RWPE1 (cell line): ENCODE measurements around the gene SLC19A1.
"Not testable (repeated sequence)": the region's sequence is repeated elsewhere in the genome, so short reads cannot be mapped to it uniquely, and the experiment has no call there.

Experiments used
- CTCF ChIA-PET: fragments of 350-600 bp; sonication (Branson Sonifier 250); formaldehyde crosslinking; extraction: SDS; loops from one replicate; lab custom pipeline; 2021; lab: Yijun Ruan, JAX
- POLR2A ChIA-PET: fragments of 400-600 bp; formaldehyde crosslinking; extraction: SDS; loops from one replicate; lab custom pipeline; 2020; ENCODE audit warnings: antibody characterized with exemption; ENCODE audit not compliant: low non-redundant PET; lab: Yijun Ruan, JAX
- DNase-seq: peaks from one replicate; pipeline ENCODE4 v3.0.0; 2012; ENCODE audit warnings: low spot score
- H3K27ac ChIP-seq: fragments of 450-650 bp; 2 replicates; pipeline ENCODE4 v1.5.1; 2017
- TF ChIP-seq, protein P1 (sequence below): fragments of 450-650 bp; conservative IDR thresholded peaks from 2 replicates; pipeline ENCODE4 v1.5.1; 2017; ENCODE audit warnings: low read depth, mild to moderate bottlenecking

Gene SLC19A1

DNA sequence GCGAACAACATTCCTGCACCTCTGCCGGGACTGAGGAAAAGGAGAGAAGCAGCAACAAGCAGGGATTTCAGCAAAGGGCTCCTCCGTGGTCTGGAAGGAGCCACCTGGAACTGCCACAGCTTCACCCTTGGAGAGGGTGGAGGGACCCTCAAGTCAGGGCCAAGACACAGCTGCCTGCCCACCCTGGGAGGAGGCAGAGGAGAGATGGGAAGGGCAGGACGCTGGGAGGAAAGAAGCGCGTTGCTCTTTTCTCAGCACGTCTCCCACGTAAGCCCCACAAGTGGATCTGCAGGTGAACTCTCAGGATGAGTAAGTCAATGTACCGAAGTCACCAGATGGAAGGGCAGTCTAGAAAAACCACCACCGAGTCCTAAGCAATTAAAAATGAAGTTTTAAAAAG is 39.6 kb downstream of the SLC19A1 start:
- ChIA-PET POLR2A (no interaction called here), CTCF (no interaction called here)
- no peak overlapping the region for H3K27ac ChIP-seq
- TF ChIP-seq, protein P1, sequence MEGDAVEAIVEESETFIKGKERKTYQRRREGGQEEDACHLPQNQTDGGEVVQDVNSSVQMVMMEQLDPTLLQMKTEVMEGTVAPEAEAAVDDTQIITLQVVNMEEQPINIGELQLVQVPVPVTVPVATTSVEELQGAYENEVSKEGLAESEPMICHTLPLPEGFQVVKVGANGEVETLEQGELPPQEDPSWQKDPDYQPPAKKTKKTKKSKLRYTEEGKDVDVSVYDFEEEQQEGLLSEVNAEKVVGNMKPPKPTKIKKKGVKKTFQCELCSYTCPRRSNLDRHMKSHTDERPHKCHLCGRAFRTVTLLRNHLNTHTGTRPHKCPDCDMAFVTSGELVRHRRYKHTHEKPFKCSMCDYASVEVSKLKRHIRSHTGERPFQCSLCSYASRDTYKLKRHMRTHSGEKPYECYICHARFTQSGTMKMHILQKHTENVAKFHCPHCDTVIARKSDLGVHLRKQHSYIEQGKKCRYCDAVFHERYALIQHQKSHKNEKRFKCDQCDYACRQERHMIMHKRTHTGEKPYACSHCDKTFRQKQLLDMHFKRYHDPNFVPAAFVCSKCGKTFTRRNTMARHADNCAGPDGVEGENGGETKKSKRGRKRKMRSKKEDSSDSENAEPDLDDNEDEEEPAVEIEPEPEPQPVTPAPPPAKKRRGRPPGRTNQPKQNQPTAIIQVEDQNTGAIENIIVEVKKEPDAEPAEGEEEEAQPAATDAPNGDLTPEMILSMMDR: no peak
- DNase-seq: no peak

DNA sequence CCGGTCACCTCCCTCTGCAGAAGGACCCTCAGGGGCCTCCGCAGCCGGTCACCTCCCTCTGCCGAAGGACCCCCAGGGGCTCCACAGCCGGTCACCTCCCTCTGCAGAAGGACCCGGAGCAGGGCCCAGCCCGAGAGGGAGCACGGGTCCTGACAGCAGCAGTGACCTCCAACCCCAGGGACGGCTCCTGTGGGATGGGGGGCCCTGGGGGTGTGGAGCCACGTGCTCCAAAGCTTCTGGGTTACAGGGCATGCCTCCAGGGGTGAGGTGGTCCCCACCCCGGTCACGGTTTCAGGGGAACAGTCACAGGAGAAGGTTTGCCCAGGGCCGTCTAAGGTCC is 40.3 kb downstream of the SLC19A1 start:
- ChIA-PET POLR2A (no interaction called here), CTCF (no interaction called here)
- no peak overlapping the region for H3K27ac ChIP-seq
- DNase-seq: no peak
- TF ChIP-seq, protein P1: no peak

DNA sequence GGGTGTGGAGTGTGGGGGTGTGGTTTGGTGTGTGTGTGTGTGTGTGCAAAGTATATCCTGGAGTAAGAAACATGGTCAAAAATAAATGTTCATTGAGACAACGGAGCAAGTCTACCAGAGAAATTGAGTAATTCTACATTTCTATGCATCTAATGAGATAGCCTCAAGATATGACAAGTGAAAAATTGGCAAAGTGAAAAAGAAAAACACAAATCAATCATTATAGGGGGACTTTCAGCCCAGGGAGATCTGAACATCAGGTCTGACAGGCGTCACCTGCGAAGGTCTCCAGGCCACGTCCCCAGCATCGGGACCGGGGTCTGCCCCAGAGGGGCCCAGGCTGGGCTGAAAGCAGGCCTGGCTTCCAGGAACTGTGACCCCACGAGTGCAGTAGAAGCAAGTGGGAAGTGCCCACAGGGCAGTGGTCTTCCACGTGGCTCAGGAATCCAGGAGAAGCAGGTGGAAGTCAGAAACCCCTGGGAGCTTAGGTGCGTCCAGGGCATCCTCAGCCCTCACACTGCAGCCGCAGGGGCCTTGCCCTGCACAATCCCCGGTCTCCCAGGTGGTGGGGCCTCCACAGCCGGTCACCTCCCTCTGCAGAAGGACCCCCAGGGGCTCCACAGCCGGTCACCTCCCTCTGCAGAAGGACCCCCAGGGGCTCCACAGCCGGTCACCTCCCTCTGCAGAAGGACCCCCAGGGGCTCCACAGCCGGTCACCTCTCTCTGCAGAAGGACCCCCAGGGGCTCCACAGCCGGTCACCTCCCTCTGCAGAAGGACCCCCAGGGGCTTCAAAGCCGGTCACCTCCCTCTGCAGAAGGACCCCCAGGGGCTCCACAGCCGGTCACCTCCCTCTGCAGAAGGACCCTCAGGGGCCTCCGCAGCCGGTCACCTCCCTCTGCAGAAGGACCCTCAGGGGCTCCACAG is 40.9 kb downstream of the SLC19A1 start:
- CTCF ChIA-PET: interaction anchor here (0.5 kb wide), 1 partner anchor 295 kb away, joined by 6 read pairs; no protein-coding TSS in a partner anchor
- POLR2A ChIA-PET, H3K27ac ChIP-seq, DNase-seq: not testable (repeated sequence)

DNA sequence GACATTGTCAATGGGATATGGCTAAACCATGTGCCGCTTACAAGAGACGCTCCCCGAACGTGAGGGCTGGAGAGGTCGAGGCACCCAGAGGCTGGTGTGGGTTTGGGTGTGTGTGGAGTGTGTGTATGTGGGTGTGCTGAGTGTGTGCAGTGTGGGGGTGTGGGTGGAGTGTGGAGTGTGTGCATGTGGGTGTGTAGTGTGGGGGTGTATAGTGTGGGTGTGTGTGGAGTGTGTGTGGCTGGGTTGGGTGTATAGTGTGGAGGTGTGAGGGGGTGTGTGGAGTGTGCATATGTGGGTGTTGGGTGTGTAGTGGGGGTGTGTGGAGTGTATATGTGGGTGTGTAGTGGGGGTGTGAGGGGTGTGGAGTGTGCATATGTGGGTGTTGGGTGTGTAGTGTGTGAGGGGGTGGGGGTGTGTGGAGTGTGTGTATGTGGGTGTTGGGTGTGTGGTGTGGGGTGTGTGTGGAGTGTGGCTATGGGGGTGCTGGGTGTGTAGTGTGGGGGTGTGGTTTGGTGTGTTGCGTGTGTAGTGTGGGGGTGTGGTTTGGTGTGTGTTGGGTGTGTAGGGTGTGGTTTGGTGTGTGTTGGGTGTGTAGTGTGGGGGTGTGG is 42.2 kb downstream of the SLC19A1 start:
- DNase-seq: no peak
- TF ChIP-seq, protein P1: no peak
- CTCF ChIA-PET: no interaction called here
- no peak overlapping the region for H3K27ac ChIP-seq
- POLR2A ChIA-PET: no interaction called here

DNA sequence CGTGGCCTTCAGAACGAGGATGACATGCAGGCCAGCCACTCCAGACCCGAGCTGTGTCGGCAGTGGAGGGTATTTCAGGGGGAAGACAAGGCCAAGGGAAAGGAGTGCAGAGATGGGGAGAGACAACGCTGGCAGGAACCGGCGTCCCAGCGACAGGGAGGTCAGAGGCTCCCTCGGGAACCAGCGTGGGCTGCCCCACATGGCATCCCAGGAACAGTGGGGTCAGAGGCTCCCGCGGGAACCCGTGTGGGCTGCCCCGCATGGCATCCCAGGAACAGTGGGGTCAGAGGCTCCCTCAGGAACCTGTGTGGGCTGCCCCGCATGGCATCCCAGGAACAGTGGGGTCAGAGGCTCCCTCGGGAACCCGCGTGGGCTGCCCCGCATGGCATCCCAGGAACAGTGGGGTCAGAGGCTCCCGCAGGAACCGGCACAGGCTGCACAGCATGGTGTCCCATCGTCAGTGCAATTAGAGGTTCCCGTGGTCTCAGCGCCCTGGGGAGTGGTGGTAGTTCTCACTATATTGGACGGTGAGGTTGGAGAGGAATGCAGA is 43.0 kb downstream of the SLC19A1 start:
- no peak for DNase-seq
- no peak overlapping the region for H3K27ac ChIP-seq
- POLR2A ChIA-PET: no interaction called here
- TF ChIP-seq, protein P1: no peak
- CTCF ChIA-PET: no interaction called here

DNA sequence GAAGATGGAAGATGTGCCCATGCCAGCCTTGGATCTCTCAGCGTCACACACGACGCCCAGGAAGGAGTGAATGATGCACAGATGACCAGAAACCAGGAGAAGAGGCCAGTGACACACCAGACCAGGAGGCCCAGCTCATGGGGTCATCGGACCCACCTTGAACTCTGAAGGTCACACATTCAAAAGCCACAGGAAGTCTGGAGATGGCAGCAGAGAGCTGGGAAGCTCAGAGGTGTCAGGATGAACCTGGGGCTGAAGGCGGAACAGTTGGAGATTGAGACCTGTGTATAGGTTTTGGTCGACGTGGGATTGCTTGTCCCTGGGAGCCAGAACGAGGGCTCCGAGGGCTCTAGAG is 43.6 kb downstream of the SLC19A1 start:
- POLR2A ChIA-PET: no interaction called here
- CTCF ChIA-PET: no interaction called here
- no peak for DNase-seq
- TF ChIP-seq, protein P1: no peak
- no peak overlapping the region for H3K27ac ChIP-seq
